Left lung (tissue), 10 donors: ENCODE measurements around the gene ARHGAP11A. TPM values are rescaled to one million over a fixed set of nuclear protein-coding genes. Genes with fewer than 3 reads are reported as not detected.

Experiments used
- ATAC-seq: fragments of 200-7000 bp; cut with Tn5 transposase; one replicate; pipeline ENCODE4 v1.9.1; 2020; ENCODE audit warnings: moderate library complexity
- DNase-seq, 4 donors: peaks; one replicate each; pipeline ENCODE4 v3.0.0-alpha.2; 2013 to 2020
- H3K27ac ChIP-seq, 2 donors: fragments of 200-600 bp; sonication (generic) in 1 of 2; one replicate each; pipeline versions ENCODE4 v1.5.0 to v1.8.0; 2020 to 2021
- H3K27me3 ChIP-seq, 2 donors: fragments of 200-600 bp; sonication (generic) in 1 of 2; one replicate each; pipeline versions ENCODE4 v1.5.0 to v1.8.0; 2020 to 2021
- H3K36me3 ChIP-seq, 2 donors: fragments of 200-600 bp; sonication (generic) in 1 of 2; one replicate each; pipeline versions ENCODE4 v1.5.0 to v1.8.0; 2020 to 2021
- H3K4me1 ChIP-seq, 2 donors: fragments of 200-600 bp; one replicate each; pipeline ENCODE4 v1.8.0; 2021
- H3K4me3 ChIP-seq, 2 donors: fragments of 200-600 bp; sonication (generic) in 1 of 2; one replicate each; pipeline versions ENCODE4 v1.5.0 to v1.8.0; 2020 to 2021; ENCODE audit warnings: mild to moderate bottlenecking in 1 of 2
- H3K9me3 ChIP-seq, 2 donors: fragments of 200-600 bp; sonication (generic) in 1 of 2; one replicate each; pipeline versions ENCODE4 v1.5.0 to v1.8.0; 2020 to 2021
- intact Hi-C, 2 donors: fragments of 100-400 bp; cut with DNase I; formaldehyde crosslinking; loops; one replicate each; pipeline versions ENCODE4 v1.11.2 to v1.14.2; 2022
- polyA plus RNA-seq, 6 donors: library from polyadenylated mRNA; unstranded; fragments of 120-200 nt; gene quantifications; one replicate each; pipeline ENCODE4 v1.2.1, GENCODE V29; 2013; ENCODE audit not compliant: insufficient read length in 6 of 6
- total RNA-seq, 2 donors: library from RNA; stranded (reverse); fragmentation: NEBNext Ultra II Directional; extraction: Animal tissue kit (Norgen Biotek cat#: 25700); gene quantifications; one replicate each; pipeline ENCODE4 v1.2.1, GENCODE V29; 2021
- TF ChIP-seq, protein P1 (sequence below), 2 donors: fragments of 200-600 bp; sonication (generic) in 1 of 2; IDR thresholded peaks; one replicate each; pipeline versions ENCODE4 v1.5.0 to v1.8.0; 2021; ENCODE audit warnings: antibody characterized with exemption in 2 of 2
- donor health status: DM: no; HTN: yes; CAD: no.
- donor health status: DM: no; HTN: no; CAD: no.

ARHGAP11A gene
- total and polyA plus RNA-seq, 8 donors: 7.3 to 65.7 (median 27.9) TPM

DNA sequence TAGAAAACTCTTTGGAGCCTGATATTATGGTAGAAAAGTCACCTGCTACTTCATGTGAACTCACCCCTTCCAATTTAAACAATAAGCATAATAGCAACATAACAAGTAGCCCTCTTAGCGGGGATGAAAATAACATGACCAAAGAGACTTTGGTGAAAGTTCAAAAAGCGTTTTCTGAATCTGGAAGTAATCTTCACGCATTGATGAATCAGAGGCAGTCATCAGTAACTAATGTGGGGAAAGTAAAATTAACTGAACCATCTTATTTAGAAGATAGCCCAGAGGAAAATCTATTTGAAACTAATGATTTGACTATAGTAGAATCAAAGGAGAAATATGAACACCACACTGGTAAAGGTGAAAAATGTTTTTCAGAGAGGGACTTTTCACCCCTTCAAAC, 21.1 kb downstream of the ARHGAP11A start:
- Histone ChIP-seq H3K4me3 (no peak overlapping the region), H3K4me1 (no peaks in the 10 kb centered on the region), H3K9me3 (no peaks in the 10 kb centered on the region), H3K27me3 (peaks cover 0 to 1% of the 10 kb centered on the region in 2 donors), H3K27ac (no peak overlapping the region), H3K36me3 (peaks cover 0 to 43% of the 10 kb centered on the region in 2 donors)
- no peak for DNase-seq
- intact Hi-C loops: no loop called here
- no peak for ATAC-seq
- TF ChIP-seq, protein P1, sequence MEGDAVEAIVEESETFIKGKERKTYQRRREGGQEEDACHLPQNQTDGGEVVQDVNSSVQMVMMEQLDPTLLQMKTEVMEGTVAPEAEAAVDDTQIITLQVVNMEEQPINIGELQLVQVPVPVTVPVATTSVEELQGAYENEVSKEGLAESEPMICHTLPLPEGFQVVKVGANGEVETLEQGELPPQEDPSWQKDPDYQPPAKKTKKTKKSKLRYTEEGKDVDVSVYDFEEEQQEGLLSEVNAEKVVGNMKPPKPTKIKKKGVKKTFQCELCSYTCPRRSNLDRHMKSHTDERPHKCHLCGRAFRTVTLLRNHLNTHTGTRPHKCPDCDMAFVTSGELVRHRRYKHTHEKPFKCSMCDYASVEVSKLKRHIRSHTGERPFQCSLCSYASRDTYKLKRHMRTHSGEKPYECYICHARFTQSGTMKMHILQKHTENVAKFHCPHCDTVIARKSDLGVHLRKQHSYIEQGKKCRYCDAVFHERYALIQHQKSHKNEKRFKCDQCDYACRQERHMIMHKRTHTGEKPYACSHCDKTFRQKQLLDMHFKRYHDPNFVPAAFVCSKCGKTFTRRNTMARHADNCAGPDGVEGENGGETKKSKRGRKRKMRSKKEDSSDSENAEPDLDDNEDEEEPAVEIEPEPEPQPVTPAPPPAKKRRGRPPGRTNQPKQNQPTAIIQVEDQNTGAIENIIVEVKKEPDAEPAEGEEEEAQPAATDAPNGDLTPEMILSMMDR (IDR thresholded peaks at IDR 0.05): no peak

DNA sequence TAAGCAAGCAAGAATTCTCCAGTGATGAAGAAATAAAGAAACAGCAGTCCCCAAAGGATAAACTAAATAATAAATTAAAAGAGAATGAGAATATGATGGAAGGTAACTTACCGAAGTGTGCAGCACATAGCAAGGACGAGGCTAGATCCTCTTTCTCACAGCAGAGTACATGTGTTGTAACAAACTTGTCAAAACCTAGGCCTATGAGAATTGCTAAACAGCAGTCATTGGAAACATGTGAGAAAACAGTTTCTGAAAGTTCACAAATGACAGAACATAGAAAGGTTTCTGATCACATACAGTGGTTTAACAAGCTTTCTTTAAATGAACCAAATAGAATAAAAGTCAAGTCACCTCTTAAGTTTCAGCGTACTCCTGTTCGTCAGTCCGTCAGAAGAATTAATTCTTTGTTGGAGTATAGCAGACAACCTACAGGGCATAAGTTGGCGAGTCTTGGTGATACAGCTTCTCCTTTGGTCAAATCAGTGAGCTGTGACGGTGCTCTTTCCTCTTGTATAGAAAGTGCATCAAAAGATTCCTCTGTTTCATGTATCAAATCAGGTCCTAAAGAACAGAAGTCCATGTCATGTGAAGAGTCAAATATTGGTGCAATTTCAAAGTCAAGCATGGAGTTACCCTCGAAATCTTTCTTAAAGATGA, 21.7 kb downstream of the ARHGAP11A start:
- no peaks in the 10 kb centered on the region for H3K4me1 ChIP-seq
- H3K27me3 ChIP-seq: peaks cover 0 to 8% of the 10 kb centered on the region in 2 donors
- DNase-seq (no peak), ATAC-seq (no peak)
- H3K27ac ChIP-seq: no peak overlapping the region
- intact Hi-C loops: no loop called here
- H3K36me3 ChIP-seq: peaks cover 0 to 43% of the 10 kb centered on the region in 2 donors
- no peaks in the 10 kb centered on the region for H3K9me3 ChIP-seq
- TF ChIP-seq, protein P1 (IDR thresholded peaks at IDR 0.05): no peak
- H3K4me3 ChIP-seq: no peak overlapping the region

DNA sequence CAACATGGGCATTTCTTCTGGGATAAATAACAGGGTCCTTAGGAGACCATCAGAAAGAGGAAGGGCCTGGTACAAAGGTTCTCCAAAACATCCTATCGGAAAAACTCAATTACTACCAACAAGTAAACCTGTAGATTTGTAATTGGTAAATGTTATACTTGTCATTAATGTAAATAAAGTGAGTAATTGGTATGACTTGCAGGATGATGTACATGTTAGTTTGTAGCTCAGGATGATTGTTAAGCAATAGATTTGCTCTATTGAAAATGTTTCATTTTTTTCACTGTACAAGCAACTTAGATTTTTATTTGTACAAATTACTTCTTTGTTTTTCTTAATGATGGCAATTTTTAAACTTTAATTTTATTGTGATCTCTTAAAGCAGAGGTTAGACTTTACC, 22.4 kb downstream of the ARHGAP11A start:
- Histone ChIP-seq H3K36me3 (peaks cover 0 to 43% of the 10 kb centered on the region in 2 donors), H3K9me3 (no peaks in the 10 kb centered on the region), H3K27ac (no peak overlapping the region), H3K27me3 (peaks cover 0 to 14% of the 10 kb centered on the region in 2 donors), H3K4me1 (no peaks in the 10 kb centered on the region), H3K4me3 (no peak overlapping the region)
- TF ChIP-seq, protein P1 (IDR thresholded peaks at IDR 0.05): no peak
- ATAC-seq (no peak), DNase-seq (no peak)
- intact Hi-C loops: no loop called here

DNA sequence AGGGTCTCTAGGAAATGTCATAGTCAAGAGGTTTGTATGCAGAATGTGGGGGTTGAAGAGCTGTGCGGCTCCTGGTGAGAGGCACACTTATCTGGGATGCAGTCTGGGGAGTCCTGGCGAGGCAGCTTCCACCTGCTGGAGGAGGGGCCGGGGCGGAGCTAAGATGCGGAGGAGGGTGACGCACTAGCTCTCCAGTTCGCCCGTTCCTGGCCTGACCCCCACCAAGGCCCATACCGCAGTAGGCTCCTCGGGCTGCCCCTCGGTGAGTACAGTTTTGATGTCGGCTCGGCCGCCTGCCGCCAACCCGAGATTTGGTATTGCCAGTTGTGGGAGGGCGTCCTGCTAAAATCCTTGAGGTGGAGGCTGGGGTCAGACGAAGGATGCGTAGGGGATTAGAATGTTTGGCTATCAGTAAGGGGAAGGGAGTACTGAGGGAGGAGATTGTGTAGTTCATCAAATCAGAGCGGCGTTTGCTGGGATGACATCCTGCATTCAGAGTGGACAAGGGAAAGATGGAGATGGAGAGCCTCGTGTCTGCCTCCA, 26.3 kb downstream of the ARHGAP11A start, which contains the start of gene SCG5:
Gene SCG5, plus strand, starts transcription at position 194 of the 543 bp plus-strand sequence. CDS start 1,883 bp downstream, outside the sequence.
- no peaks in the 10 kb centered on the region for H3K4me1 ChIP-seq
- DNase-seq (peak; percentile 19 to 81 (median 52)), ATAC-seq (peak; percentile 99)
- intact Hi-C loops: no loop called here
- no peaks in the 10 kb centered on the region for H3K9me3 ChIP-seq
- H3K4me3 ChIP-seq: peak within 1 kb of the TSS in 1 of 2 donors; percentile 24
- H3K36me3 ChIP-seq: peaks cover 0 to 14% of the 10 kb centered on the region in 2 donors
- TF ChIP-seq, protein P1 (IDR thresholded peaks at IDR 0.05): no peak
- H3K27me3 ChIP-seq: peaks cover 0 to 16% of the 10 kb centered on the region in 2 donors
- no peak within 1 kb of the TSS for H3K27ac ChIP-seq

DNA sequence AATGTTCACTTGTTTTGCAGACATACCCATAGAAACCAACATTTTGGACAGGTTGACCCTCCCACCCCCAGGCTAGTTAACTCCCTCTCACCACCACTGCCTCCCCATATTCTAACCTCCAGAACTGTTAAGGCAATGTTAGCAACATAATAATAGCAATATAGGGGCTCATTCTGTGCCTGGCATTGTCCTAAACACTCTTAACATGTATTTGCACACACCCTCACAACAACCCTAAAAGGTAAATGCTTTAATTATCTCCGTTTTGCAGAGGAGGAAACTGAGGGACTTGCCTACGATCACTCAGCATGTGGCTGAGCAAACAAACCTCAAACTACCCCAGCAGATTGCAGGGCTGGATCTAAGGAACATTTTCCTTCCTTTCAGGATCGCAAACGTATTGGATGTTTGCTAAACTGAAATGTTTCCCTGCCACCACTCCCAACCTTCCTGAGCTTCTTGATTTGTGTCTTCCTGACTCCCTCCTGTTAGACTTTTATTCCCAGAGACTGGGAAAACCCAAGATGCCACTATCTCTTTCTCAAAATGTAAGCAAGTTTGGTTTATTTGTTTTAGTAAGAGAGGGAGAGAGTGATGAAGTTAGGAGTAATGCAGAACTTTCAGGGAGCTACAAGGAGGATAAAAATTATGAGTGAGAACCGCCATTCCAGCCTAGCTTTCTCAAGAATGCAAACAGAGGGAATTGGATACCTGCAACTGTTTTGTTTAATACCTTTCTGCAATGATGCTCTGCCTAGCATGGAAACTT, 27.5 kb downstream of the ARHGAP11A start:
- ATAC-seq: no peak
- Histone ChIP-seq H3K4me1 (no peaks in the 10 kb centered on the region), H3K36me3 (peaks cover 0 to 2% of the 10 kb centered on the region in 2 donors), H3K27me3 (peaks cover 0 to 16% of the 10 kb centered on the region in 2 donors), H3K27ac (no peak overlapping the region), H3K4me3 (no peak overlapping the region), H3K9me3 (no peaks in the 10 kb centered on the region)
- intact Hi-C loops: no loop called here
- DNase-seq: no peak
- TF ChIP-seq, protein P1 (IDR thresholded peaks at IDR 0.05): no peak
